ENCODE results near the gene USP34. TPM values are rescaled to one million over a fixed set of nuclear protein-coding genes. Genes with fewer than 3 reads are reported as not detected.
"Not testable (repeated sequence)": the region's sequence is repeated elsewhere in the genome, so short reads cannot be mapped to it uniquely, and the experiment has no call there.

USP34 gene
- polyA plus RNA-seq, 4 donors, result 113 to 150 (median 128) TPM

- no peak for DNase-seq (ENCODE audit: low read depth in 4 of 4, low spot score in 3 of 4)
These were observed 265.8 kb downstream of the USP34 start for GRCh38 chr2:61205132-61205531.

GRCh38 chr2:61196671-61197070, 274.2 kb downstream of the USP34 start:
- DNase-seq (ENCODE audit: low read depth in 4 of 4, low spot score in 3 of 4), result no peak

GRCh38 chr2:61194646-61195045, 276.2 kb downstream of the USP34 start:
- not testable (repeated sequence) for DNase-seq (ENCODE audit: low read depth in 4 of 4, low spot score in 3 of 4)

GRCh38 chr2:61193670-61194561, 277.0 kb downstream of the USP34 start:
- no peak for DNase-seq (ENCODE audit: low read depth in 4 of 4, low spot score in 3 of 4)

- DNase-seq (ENCODE audit: low read depth in 4 of 4, low spot score in 3 of 4), result no peak
These were observed 283.8 kb downstream of the USP34 start for GRCh38 chr2:61187085-61187484.

GRCh38 chr2:61185231-61185728, 285.6 kb downstream of the USP34 start:
- no peak for DNase-seq (ENCODE audit: low read depth in 4 of 4, low spot score in 3 of 4)

- DNase-seq (ENCODE audit: low read depth in 4 of 4, low spot score in 3 of 4), result no peak
These were observed 286.6 kb downstream of the USP34 start for GRCh38 chr2:61184263-61184662.

- no peak for DNase-seq (ENCODE audit: low read depth in 4 of 4, low spot score in 3 of 4)
These were observed 287.1 kb downstream of the USP34 start for GRCh38 chr2:61183795-61184194.

- DNase-seq (ENCODE audit: low read depth in 4 of 4, low spot score in 3 of 4), result no peak
These were observed 288.9 kb downstream of the USP34 start for GRCh38 chr2:61182059-61182383.

- DNase-seq (ENCODE audit: low read depth in 4 of 4, low spot score in 3 of 4), result no peak
These were observed 289.4 kb downstream of the USP34 start for GRCh38 chr2:61181382-61182058.

GRCh38 chr2:61180686-61181085, 290.2 kb downstream of the USP34 start:
- no peak for DNase-seq (ENCODE audit: low read depth in 4 of 4, low spot score in 3 of 4)

GRCh38 chr2:61179701-61180639, 290.9 kb downstream of the USP34 start:
- DNase-seq (ENCODE audit: low read depth in 4 of 4, low spot score in 3 of 4), result no peak

- no peak for DNase-seq (ENCODE audit: low read depth in 4 of 4, low spot score in 3 of 4)
These were observed 292.0 kb downstream of the USP34 start for GRCh38 chr2:61178603-61179545.

- DNase-seq (ENCODE audit: low read depth in 4 of 4, low spot score in 3 of 4), result peak; percentile 20 to 50 (median 22)
These were observed 292.9 kb downstream of the USP34 start for GRCh38 chr2:61177727-61178549.

- DNase-seq (ENCODE audit: low read depth in 4 of 4, low spot score in 3 of 4), result peak; percentile 78 to 88 (median 86)
These were observed 293.8 kb downstream of the USP34 start for GRCh38 chr2:61176755-61177726.

GRCh38 chr2:61175036-61175435, 295.9 kb downstream of the USP34 start:
- DNase-seq (ENCODE audit: low read depth in 4 of 4, low spot score in 3 of 4), result no peak

- no peak for DNase-seq (ENCODE audit: low read depth in 4 of 4, low spot score in 3 of 4)
These were observed 297.8 kb downstream of the USP34 start for GRCh38 chr2:61173116-61173515.

- DNase-seq (ENCODE audit: low read depth in 4 of 4, low spot score in 3 of 4), result no peak
These were observed 298.2 kb downstream of the USP34 start for GRCh38 chr2:61172671-61173070.
